GM12878 (cell line): ENCODE results near the gene C18orf54. TPM values are rescaled to one million over a fixed set of nuclear protein-coding genes. Genes with fewer than 3 reads are reported as not detected.

Source experiments
- ATAC-seq: fragments of 200-7000 bp; cut with Tn5 transposase; 3 replicates; pipeline ENCODE4 v1.9.1; 2020; ENCODE audit warnings: mild to moderate bottlenecking, moderate library complexity
- BruUV-seq: library from RNA; stranded (reverse); fragments of 400-500 nt; replicated peaks from 2 replicates; lab custom pipeline; 2021; lab: Mats Ljungman, UMichigan
- CTCF ChIA-PET: fragments of 300-600 bp; sonication (Branson Sonifier 250); formaldehyde crosslinking; extraction: SDS; loops from one replicate; lab custom pipeline; 2021; ENCODE audit warnings: inconsistent platforms; lab: Yijun Ruan, JAX
- POLR2A ChIA-PET: fragments of 350-600 bp; formaldehyde crosslinking; extraction: SDS; loops from one replicate; lab custom pipeline; 2021; ENCODE audit warnings: inconsistent platforms; lab: Charles Lee
- RAD21 ChIA-PET: fragments of 300-600 bp; sonication (Branson Sonifier 250); formaldehyde crosslinking; loops from one replicate; lab custom pipeline; 2023; ENCODE audit warnings: antibody characterized with exemption; ENCODE audit not compliant: unreplicated experiment; lab: Charles Lee
- SMC1A ChIA-PET: fragments of 300-600 bp; sonication (Branson Sonifier 250); formaldehyde crosslinking; loops from one replicate; lab custom pipeline; 2023; ENCODE audit not compliant: unreplicated experiment, uncharacterized antibody; lab: Charles Lee
- DNase-seq: peaks from one replicate; pipeline ENCODE4 v3.0.0-alpha.2; 2011; ENCODE audit warnings: low read depth, low spot score
- FAIRE-seq: peaks from 3 replicates; lab custom pipeline; 2011; peaks lifted over from hg19 to GRCh38; lab: Jason Lieb, UNC
- H2AFZ ChIP-seq: 2 replicates; pipeline ENCODE4 v1.6.0; 2011; ENCODE audit warnings: low read depth, low read length, control low read depth; ENCODE audit not compliant: control insufficient read depth
- H3K27ac ChIP-seq: 2 replicates; pipeline ENCODE4 v1.5.1; 2011; ENCODE audit warnings: control low read depth; ENCODE audit not compliant: control insufficient read depth, insufficient read depth
- H3K27me3 ChIP-seq, 2 experiments: replicated peaks in 1 of 2; 2 replicates each; pipeline versions ENCODE4 v1.6.0 to v1.6.1; 2011; ENCODE audit warnings: low read length in 1 of 2; ENCODE audit not compliant: control insufficient read depth in 2 of 2, insufficient read depth in 2 of 2
- H3K36me3 ChIP-seq, 2 experiments: 2 replicates each; pipeline ENCODE4 v1.5.1; 2011; ENCODE audit warnings: low read length in 1 of 2; ENCODE audit not compliant: control insufficient read depth in 2 of 2, insufficient read depth in 2 of 2
- H3K4me1 ChIP-seq: 2 replicates; pipeline ENCODE4 v1.6.1; 2011; ENCODE audit warnings: mild to moderate bottlenecking, low read length, moderate library complexity, mixed read lengths; ENCODE audit not compliant: control insufficient read depth, insufficient read depth
- H3K4me2 ChIP-seq: 2 replicates; pipeline ENCODE4 v1.6.0; 2011; ENCODE audit warnings: control low read depth; ENCODE audit not compliant: control insufficient read depth, insufficient read depth
- H3K4me3 ChIP-seq: fragments of 200-600 bp; sonication (generic); 2 replicates; pipeline ENCODE4 v1.5.1; 2016
- H3K79me2 ChIP-seq: 2 replicates; pipeline ENCODE4 v1.6.0; 2011; ENCODE audit warnings: low read length; ENCODE audit not compliant: control insufficient read depth, insufficient read depth
- H3K9ac ChIP-seq: 2 replicates; pipeline ENCODE4 v1.8.0; 2011; ENCODE audit warnings: low read length, control low read depth, mixed read lengths; ENCODE audit not compliant: control insufficient read depth, insufficient read depth
- H3K9me3 ChIP-seq: replicated peaks from 3 replicates; pipeline ENCODE4 v1.5.1; 2011; ENCODE audit warnings: mild to moderate bottlenecking, low read length; ENCODE audit not compliant: control insufficient read depth, insufficient read depth
- H4K20me1 ChIP-seq: 2 replicates; pipeline ENCODE4 v1.6.0; 2011; ENCODE audit not compliant: control insufficient read depth, insufficient read depth
- DPF2 ChIP-seq: fragments of 450-650 bp; IDR thresholded peaks from 2 replicates; pipeline ENCODE4 v1.6.1; 2017; ENCODE audit warnings: mild to moderate bottlenecking
- E4F1 ChIP-seq: fragments of 450-650 bp; IDR thresholded peaks from 2 replicates; pipeline ENCODE4 v1.6.1; 2018; ENCODE audit warnings: borderline replicate concordance, mild to moderate bottlenecking; ENCODE audit not compliant: partially characterized antibody
- ESRRA ChIP-seq: IDR thresholded peaks from 2 replicates; pipeline ENCODE4 v1.6.1; 2012; ENCODE audit warnings: mild to moderate bottlenecking, low read length, improper control_type of control experiment
- JUNB ChIP-seq: IDR thresholded peaks from 2 replicates; pipeline ENCODE4 v1.6.1; 2016; ENCODE audit warnings: antibody characterized with exemption, mild to moderate bottlenecking
- MTA3 ChIP-seq: IDR thresholded peaks from 2 replicates; pipeline ENCODE4 v1.6.1; 2012; ENCODE audit warnings: low read length, inconsistent platforms, borderline replicate concordance
- NKRF ChIP-seq: fragments of 450-650 bp; conservative IDR thresholded peaks from 2 replicates; pipeline ENCODE4 v1.6.1; 2017; ENCODE audit warnings: mild to moderate bottlenecking, moderate library complexity
- PAX8 ChIP-seq: fragments of 450-650 bp; IDR thresholded peaks from 2 replicates; pipeline ENCODE4 v1.6.1; 2017; ENCODE audit warnings: mild to moderate bottlenecking, moderate library complexity
- PBX3 ChIP-seq: IDR thresholded peaks from 2 replicates; pipeline ENCODE4 v1.6.1; 2011; ENCODE audit warnings: mild to moderate bottlenecking, low read depth, low read length, moderate library complexity; ENCODE audit not compliant: insufficient replicate concordance
- PKNOX1 ChIP-seq: fragments of 450-650 bp; IDR thresholded peaks from 2 replicates; pipeline ENCODE4 v1.6.1; 2016; ENCODE audit warnings: mild to moderate bottlenecking
- RB1 ChIP-seq: fragments of 450-650 bp; formaldehyde crosslinking; IDR thresholded peaks from 2 replicates; pipeline ENCODE4 v1.6.1; 2017; ENCODE audit warnings: mild to moderate bottlenecking, borderline replicate concordance
- SMAD5 ChIP-seq: IDR thresholded peaks from 2 replicates; pipeline ENCODE4 v1.6.1; 2016; ENCODE audit warnings: antibody characterized with exemption, low read depth
- TCF12 ChIP-seq: IDR thresholded peaks from 2 replicates; pipeline ENCODE4 v1.6.1; 2011; ENCODE audit warnings: low read depth, mild to moderate bottlenecking, low read length
- USF2 ChIP-seq: IDR thresholded peaks from 2 replicates; pipeline ENCODE4 v1.6.1; 2011; ENCODE audit warnings: low read depth, low read length, improper control_type of control experiment, borderline replicate concordance
- ZBTB33 ChIP-seq: fragments of 450-650 bp; IDR thresholded peaks from 2 replicates; pipeline ENCODE4 v1.6.1; 2017; ENCODE audit warnings: mild to moderate bottlenecking
- WGBS: methylation state at CpG from one replicate; pipeline ENCODE4 v1.1.6; 2016; ENCODE audit warnings: low lambda C conversion rate; ENCODE audit not compliant: insufficient replicate concordance, insufficient coverage; ENCODE audit errors: missing lambda C conversion rate; 5-methylcytosine and 5-hydroxymethylcytosine counted together
- in situ Hi-C: fragments of 300-500 bp; cut with MboI; formaldehyde crosslinking; loops from 9 replicates; pipeline ENCODE4 v1.14.3; 2018; ENCODE audit warnings: mixed read lengths
- intact Hi-C: fragments of 100-400 bp; cut with micrococcal nuclease; formaldehyde crosslinking; loops from one replicate; pipeline ENCODE4 v1.14.2; 2022; ENCODE audit not compliant: unreplicated experiment
- polyA plus RNA-seq, 11 experiments: library from polyadenylated mRNA; depleted of rRNA in 4 of 11; unstranded in 6 of 11; stranded (reverse) in 5 of 11; fragments of >200 nt; fragmentation: Nextera tagmentation in 4 of 11; fragmentation: Illumina TruSeq in 1 of 11; extraction: Ambion mirVana in 4 of 11; extraction: Trizol in 1 of 11; gene quantifications; 1 replicate in 1 of 11; 2 replicates in 10 of 11; pipeline versions ENCODE4 v1.2.1 to v1.2.3, GENCODE V29; 2011 to 2016; ENCODE audit warnings: inconsistent platforms in 2 of 11, missing spikeins in 2 of 11, low read depth in 1 of 11
- total RNA-seq, 4 experiments: library from RNA; depleted of rRNA in 3 of 4; stranded (reverse); fragments of >200 nt in 3 of 4; fragmentation: Illumina TruSeq in 1 of 4; extraction: Trizol in 1 of 4; gene quantifications; 2 replicates each; pipeline versions ENCODE4 v1.2.1 to v1.2.3, GENCODE V29; 2013 to 2021

Gene C18orf54
- total and polyA plus RNA-seq, 10 of the 15 experiments (the other 5 are each of a cell fraction or from before 2014, with no cell fraction given) = 1.2 to 7.6 (median 2.8) TPM

GRCh38 chr18:54416436-54416835, 58.7 kb downstream of the C18orf54 start:
- no peaks in the 10 kb centered on the region for H3K4me1 ChIP-seq
- no peaks in the 10 kb centered on the region for H3K9me3 ChIP-seq
- H3K9ac ChIP-seq = no peak overlapping the region
- TF ChIP-seq SMAD5 (no peak), RB1 (no peak), TCF12 (no peak), JUNB (no peak), ESRRA (no peak), NKRF (no peak), DPF2 (no peak), ZBTB33 (no peak), PAX8 (no peak), MTA3 (no peak), PKNOX1 (no peak), E4F1 (no peak), PBX3 (no peak), USF2 (no peak)
- ChIA-PET SMC1A (no interaction called here), CTCF (interaction anchor here (0.5 kb wide), 1 partner anchor 46 kb away, joined by 6 read pairs; no protein-coding TSS in a partner anchor), POLR2A (no interaction called here), RAD21 (no interaction called here)
- H3K27me3 ChIP-seq = no peaks in the 10 kb centered on the region
- no peak overlapping the region for H3K4me3 ChIP-seq
- BruUV-seq = no TSS peak
- DNase-seq (no peak), FAIRE-seq (no peak), ATAC-seq (no peak)
- in situ Hi-C loops = no loop called here
- intact Hi-C loops = no loop called here
- no peaks in the 10 kb centered on the region for H3K36me3 ChIP-seq
- no peaks in the 10 kb centered on the region for H3K79me2 ChIP-seq
- WGBS = 74% methylated on average over 3 of the region's 3 CpGs
- H3K27ac ChIP-seq = no peak overlapping the region
- H4K20me1 ChIP-seq = no peaks in the 10 kb centered on the region
- no peak overlapping the region for H3K4me2 ChIP-seq
- no peak overlapping the region for H2AFZ ChIP-seq
